CD4-positive, alpha-beta T cell treated with Interleukin-12 subunit alpha and Interleukin-12 subunit beta, for 1 hour (primary cell): ENCODE measurements around the gene UNC79.
A peak's percentile ranks its signal among the peaks of the same experiment; 100 is the strongest.
"Not testable (repeated sequence)": the region's sequence is repeated elsewhere in the genome, so short reads cannot be mapped to it uniquely, and the experiment has no call there.

Experiments used
- DNase-seq: peaks from one replicate; pipeline ENCODE4 v3.0.0-alpha.2; 2020

Gene UNC79

DNA sequence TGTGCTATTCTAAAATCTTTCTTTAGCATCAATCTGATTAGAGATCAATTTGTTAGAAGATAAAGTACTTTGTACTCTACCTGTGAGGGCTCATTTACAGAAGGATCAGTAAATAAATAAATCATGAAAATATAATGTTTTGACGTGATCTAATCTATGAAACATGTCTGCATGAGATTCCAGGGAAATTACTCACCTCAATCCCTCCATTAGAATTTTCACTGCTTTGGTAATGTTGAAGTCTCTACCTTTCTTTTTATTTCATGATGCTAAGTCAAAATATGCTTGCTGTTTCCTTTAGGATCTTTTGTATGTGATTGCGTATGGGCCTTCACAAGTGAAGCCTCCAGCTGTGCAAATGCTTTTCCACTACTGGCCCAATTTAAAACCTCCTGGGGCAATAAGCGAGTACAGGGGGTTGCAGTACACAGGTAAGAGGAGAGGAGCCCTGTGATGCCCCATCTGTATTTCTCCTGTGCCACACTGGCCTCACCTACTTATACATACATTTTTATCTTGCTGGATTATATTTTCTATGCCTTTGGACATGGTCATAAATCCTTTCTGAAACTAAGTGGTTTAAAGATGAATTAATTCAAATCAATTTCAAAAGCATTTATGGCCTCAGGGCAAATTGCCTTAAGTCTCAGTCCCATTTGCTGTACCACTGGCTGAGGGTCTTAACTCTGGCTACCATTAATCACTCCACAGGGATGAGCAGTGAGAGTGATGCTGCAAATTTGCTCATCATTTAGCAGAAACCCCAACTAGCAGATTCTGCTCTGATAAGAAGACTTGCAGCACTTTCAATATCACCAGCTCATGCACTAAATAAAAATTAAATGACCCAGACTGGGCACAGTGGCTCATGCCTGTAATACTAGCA is 66.4 kb downstream of the UNC79 start:
- no peak for DNase-seq

DNA sequence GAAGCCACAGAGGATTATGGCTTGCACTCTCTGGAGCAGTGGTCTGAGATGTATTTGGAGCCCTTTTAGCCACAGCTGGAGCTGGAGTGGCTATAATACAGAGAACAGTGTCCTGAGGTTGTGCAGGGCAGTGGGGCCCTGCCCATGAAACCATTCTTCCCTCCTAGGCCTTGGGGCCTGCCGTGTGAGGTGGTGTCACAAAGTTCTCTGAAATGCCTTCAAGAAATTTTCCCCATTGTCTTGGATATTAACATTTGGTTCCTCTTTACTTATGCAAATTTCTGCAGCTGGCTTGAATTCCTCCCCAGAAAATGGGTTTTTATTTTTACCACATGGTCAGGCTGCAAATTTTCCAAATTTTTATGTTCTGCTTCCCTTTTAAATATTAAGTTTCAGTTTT is 79.3 kb downstream of the UNC79 start:
- DNase-seq, result no peak

DNA sequence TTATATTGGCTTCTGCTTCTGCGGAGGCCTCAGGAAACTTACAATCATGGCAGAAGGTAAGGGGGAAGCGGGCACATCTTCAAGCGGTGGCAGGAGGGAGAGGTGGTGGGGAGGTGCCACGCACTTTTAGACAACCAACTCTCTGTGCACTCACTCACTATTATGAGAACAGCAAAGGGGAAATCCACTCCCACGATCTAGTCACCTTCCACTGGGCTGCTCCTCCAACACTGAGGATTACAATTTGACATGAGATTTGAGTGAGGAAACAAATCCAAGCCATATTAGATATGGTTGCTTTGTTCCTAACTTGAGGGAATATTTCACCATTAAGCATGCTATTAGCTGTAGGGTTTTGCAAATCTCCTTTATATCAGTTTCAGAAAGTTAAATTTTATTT is 80.3 kb downstream of the UNC79 start:
- DNase-seq, result no peak

DNA sequence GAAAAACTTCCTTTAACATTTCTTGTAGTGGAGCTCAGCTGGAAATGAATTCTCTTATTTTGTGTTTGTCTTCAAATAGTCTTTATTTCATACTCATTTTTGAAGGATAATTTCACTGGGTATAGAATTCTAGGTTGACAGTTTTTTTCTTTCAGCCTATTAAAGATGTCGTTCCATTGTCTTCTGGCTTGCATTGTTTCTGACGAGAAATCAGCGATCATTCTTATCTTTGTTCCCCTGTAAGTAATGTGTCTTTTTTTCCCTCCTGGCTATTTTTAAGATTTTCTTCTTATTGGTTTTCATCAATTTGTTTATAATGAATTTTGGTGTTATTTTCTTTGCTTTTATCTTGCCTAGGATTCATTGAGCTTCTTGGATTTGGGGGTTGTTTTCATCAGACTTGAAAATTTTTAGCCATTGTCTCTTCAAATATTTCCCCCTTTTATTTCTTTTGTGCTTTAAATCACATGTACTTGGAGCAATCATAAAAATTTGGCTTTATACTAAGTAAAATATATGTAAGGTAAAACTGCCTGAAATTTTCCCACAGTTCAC is 89.4 kb downstream of the UNC79 start:
- DNase-seq, result no peak

DNA sequence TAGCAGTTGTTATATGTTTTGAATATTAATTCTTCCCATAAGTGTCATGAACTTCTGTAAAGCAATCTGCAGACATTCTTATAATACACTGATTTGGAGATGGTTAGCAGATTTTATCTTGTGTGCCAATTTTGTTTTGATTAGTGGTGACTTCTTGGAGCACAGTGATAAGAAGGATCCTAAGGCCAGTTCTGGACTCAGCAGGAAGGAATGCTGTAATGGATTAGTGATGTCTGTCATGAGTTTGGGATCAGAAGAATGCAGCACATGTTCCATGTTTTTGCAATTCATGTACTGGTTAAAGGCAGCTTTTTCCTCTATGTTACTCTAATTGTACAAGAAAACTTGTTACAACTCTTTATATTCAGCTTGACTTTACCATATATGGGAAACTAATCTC is 91.5 kb downstream of the UNC79 start:
- no peak for DNase-seq

GRCh38 chr14:93525216-93525615 is 94.5 kb downstream of the UNC79 start:
- DNase-seq, result not testable (repeated sequence)

DNA sequence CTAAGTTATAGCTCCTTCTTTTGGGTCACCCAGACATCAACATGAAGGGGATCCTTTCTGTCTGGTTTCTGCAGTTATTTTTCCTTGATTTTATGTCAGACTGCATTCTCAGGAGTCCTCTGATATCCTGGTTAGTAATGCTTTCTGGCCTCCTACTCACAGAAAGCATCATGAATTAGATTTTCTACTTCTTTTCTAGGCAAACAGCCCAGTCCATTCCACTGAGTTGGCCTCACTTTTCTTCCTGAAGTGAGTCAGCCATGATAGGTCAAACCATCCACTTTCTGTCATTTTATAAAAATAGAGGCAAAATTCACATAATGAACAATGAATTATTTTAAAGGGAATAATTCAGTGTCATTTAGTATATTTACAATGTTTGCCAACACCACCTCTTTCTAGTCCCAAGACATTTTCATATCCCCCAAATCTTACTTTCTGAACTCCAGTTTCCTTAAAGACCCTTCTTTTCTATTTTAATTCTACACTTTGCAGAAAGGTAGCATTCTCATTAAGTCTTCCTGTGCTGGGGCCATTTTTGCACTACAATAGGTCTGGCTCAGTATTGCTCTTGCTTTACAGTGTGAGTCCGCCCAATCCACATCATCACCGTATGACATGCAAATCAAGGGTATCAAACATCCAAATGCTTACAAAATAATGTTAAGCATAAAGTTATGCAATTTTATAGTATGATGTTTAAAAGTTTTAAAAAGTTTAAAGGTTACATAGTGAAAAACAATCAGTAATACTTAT is 95.1 kb downstream of the UNC79 start:
- no peak for DNase-seq

DNA sequence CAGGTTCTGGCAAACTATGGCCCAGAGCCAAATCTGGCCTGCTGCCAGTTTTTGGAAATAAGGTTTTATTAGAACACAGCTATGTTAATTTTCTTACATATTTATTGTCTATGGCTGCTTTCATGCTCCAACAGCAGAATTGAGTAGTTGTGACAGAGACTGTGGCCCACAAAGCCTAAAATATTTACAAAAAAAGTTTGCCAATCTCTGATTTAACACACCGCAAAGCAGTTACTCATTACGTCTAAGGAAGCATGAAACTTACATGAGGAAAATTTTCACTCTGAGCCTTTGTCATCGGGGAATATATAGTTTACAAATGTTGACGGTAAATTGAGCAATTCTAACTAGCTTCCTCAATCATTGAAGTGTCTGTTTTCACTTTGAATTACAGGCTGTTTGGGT is 96.5 kb downstream of the UNC79 start:
- peak; percentile 2 for DNase-seq

DNA sequence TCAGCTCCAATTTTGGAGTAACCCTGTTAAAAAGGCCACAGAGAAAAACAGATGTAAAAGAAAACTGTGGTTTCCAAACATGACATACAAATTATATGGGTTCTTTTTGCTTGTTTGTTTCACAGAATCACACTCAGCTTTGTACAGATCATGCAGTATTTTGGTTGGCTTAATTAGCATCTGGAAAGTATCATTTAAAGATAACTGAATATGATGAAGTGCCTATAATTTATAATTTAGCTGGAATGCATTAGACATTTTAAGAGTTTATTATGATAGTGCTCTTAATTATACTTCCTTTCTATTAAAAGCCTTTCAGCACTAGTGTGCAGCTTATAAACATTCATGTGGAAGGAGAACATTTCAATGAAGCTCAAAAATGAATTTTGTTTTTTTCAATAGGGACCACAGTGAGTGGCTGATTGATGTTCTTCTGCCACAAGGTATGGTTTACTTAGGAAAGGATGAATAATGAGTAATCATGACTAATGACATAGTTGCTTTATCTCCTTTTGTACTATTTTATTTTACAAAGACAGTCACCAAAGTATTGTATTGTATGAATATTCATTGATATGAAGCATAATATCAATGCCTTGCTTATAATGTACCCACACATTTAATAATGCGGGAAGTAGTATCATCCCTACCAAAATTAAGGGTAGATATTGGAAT is 98.3 kb downstream of the UNC79 start:
- DNase-seq, result no peak

GRCh38 chr14:93531644-93532043 is 100.9 kb downstream of the UNC79 start:
- DNase-seq, result no peak

- no peak for DNase-seq
Observed at GRCh38 chr14:93532541-93532940, 101.8 kb downstream of the UNC79 start.

GRCh38 chr14:93533437-93533836 is 102.7 kb downstream of the UNC79 start:
- DNase-seq, result no peak

DNA sequence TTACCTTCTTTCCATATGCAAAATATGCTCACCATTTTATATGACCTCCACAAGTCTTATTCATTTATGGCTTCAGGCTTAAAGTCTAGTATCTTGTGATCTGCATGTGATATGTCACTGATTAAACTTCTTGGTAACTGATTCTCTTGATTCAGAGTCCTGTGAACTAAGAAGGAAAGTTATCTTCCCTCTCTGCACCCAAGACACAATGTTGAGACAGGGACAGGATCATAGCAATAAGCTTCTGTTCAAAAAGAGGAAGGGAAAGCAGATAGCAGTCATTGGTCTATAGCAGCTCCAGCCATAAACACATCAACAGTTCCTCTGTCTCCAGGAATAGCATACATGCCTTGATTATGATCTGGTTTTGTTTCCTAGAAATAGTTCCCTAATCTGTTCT is 103.1 kb downstream of the UNC79 start:
- DNase-seq, result peak; percentile 3

GRCh38 chr14:93535537-93535936 is 104.8 kb downstream of the UNC79 start:
- DNase-seq, result no peak

- no peak for DNase-seq
Observed at GRCh38 chr14:93536945-93537344, 106.2 kb downstream of the UNC79 start.

DNA sequence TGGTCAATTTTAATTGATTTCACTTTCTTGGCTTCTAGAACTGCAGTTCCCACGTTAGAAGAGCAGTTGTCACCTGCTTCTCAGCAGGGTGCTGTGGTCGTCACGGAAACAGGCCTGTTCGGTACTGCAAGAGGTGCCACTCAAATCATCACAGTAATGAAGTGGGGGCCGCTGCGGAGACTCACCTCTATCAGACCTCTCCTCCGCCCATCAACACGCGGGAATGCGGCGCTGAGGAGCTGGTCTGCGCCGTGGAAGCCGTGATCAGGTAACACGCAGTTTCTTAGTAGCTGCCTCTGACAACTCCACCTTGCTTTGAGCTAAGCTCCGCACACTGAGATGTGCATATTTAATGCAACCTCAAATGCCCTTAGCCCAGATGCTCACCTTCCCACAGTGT is 107.2 kb downstream of the UNC79 start:
- DNase-seq, result no peak

DNA sequence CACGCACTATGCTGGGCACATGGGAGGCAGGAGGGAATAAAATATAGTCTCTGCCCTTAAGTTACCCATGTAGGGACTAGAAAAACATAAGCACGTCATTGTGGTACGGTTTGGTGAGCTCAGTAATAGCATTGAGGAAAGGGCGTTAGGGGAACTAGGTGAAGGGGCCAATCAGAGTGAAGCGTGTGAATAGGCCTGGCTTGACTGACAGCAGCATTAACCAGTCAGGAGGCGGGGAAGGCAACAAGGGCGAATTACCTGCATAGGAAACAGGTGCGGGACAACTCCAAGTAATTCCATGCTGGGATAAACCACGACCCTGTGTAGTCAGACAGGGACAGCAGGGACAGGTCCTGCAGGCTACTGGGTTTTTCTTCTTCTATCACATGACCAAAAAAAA is 107.7 kb downstream of the UNC79 start:
- DNase-seq, result no peak

DNA sequence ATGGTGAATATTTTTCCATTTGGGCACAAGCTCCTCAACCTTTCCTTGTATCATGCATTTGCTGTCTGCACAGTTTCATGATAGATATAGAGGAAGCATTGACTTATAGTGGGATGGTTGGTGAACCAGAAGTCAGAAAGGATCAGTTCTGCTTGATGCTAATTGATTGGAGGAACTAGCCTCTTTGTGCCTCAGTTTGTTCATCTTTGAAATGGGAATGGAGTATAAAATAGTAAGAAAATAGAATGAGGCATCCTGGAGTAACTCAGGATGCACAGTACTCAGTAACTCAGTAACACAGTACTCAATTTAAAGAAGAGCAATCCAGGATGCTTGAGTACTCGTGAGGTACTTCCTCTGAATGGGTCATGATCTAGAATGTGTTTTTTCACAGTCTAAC is 109.5 kb downstream of the UNC79 start:
- no peak for DNase-seq

- DNase-seq, result no peak
Observed at GRCh38 chr14:93543766-93544165, 113.0 kb downstream of the UNC79 start.

- DNase-seq, result no peak
Observed at GRCh38 chr14:93544212-93544611, 113.5 kb downstream of the UNC79 start.

- no peak for DNase-seq
Observed at GRCh38 chr14:93546642-93547041, 115.9 kb downstream of the UNC79 start.

- DNase-seq, result no peak
Observed at GRCh38 chr14:93548102-93548843, 117.5 kb downstream of the UNC79 start.

DNA sequence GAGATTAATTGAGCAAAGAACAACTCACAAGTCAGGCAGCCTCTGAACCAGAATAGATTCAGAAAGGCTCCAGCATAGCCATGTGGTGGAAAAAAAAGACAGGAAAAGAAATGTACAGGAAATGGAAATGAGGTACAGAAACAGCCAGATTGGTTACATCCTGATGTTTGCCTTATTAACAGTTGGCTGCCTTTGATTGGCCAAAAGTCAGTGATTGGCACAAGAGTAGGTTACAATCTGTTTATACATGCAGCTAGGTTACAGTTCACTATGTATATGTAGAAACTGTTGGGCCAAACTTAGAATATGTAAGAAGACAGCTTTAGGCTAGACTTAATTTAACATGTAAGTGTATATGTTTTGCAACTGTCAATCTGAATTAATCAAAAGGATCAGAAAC is 118.9 kb downstream of the UNC79 start:
- no peak for DNase-seq
